NK-92 treated with Interleukin-12 subunit alpha and Interleukin-12 subunit beta, amount 100 ng/mL, for 24 hours (cell line): ENCODE data around the gene KRTAP10-12.
"Not testable (repeated sequence)": the region's sequence is repeated elsewhere in the genome, so short reads cannot be mapped to it uniquely, and the experiment has no call there.

Experiments
- DNase-seq: peaks from one replicate; lab custom pipeline; 2025; lab: John Stamatoyannopoulos, UW

The KRTAP10-12 gene

DNA sequence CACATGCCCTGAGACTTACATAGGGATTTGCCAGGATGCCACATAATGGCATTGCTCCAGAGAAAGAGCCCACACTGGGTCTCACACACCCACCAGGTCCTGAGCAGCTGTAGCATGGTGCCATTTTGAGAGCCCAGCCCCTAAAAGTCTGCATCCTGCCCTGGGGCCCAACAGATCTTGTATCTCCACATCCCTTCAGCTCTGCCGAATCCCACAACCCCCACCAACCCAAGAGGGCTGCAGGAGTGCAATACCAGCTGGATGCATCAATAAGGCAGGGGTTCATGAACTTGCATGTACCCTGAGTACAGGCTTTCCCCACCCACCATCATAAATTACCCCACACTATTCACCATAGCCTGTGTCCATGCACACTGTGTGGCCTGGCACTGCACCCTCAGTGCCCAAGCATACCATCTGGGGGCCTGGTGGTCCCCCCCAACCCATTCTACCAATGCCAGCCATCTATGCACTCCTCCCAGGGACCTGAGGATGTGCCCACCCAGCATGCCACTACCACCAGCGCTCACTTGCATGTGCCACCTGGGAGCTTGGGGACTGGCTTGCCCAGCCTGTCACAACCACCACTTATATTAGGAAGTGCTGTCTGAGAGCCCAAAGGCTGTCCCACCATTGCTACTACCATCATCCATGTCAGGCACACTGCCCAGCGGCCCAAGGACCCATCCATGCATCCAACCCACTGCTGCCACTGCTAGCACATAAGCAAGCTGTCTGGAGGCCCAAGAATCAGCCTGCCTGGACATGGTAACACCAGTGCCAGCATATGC, 26.1 kb upstream of the KRTAP10-12 start:
- DNase-seq = no peak

DNA sequence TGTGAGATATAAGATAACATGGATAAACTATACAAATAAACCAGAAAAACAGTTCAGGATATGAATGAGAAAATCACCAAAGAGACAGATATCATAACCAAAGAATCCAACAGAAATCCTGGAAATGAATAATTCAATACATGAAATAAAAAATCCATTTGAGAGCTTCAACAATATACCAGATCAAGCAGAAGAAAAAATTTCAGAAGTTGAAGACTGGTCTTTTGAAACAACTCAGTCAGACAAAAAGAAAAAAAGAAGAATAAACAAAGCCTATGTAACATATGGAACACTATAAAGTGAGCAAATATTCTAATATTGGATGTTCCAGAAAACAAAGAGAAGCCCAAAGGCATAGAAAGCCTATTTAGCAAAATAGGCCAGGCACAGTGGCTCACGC, 25.1 kb upstream of the KRTAP10-12 start:
- DNase-seq = no peak

- DNase-seq = no peak
Observed at GRCh38 chr21:44677881-44678280, 19.1 kb upstream of the KRTAP10-12 start.

DNA sequence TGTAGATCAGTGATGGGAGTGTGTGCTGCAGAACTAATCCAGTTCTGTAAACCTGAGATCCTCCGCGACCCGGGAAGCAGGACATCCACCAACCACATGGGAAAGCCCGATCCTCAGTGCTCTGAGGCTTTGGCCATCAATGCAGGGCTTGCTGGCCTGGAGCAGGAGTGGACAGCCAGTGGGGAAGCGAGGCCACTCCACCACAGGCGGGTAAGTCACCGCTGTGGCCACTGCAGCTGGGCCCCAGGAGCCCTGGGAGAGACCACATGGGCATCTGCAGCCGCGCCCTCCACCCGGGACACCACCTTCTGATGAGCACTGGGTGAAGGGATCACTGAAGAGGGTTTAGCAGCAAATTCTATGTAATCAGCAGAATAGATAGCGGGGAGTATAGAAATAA, 15.8 kb upstream of the KRTAP10-12 start:
- no peak for DNase-seq

GRCh38 chr21:44681861-44682579, 15.0 kb upstream of the KRTAP10-12 start, which contains the start of gene KRTAP12-1:
KRTAP12-1 (minus strand) TSS chr21:44682163; CDS start chr21:44682123, 40 bp downstream.
- no peak for DNase-seq

- DNase-seq = no peak
Observed at GRCh38 chr21:44682580-44683151, 14.3 kb upstream of the KRTAP10-12 start.

GRCh38 chr21:44684077-44684476, 12.9 kb upstream of the KRTAP10-12 start:
- DNase-seq = no peak

GRCh38 chr21:44684483-44684882, 12.5 kb upstream of the KRTAP10-12 start:
- DNase-seq = no peak

- not testable (repeated sequence) for DNase-seq
Observed at GRCh38 chr21:44685050-44685449, 11.9 kb upstream of the KRTAP10-12 start.

GRCh38 chr21:44686000-44686781, 10.8 kb upstream of the KRTAP10-12 start:
- DNase-seq = no peak

GRCh38 chr21:44686843-44687561, 10.0 kb upstream of the KRTAP10-12 start:
- no peak for DNase-seq

DNA sequence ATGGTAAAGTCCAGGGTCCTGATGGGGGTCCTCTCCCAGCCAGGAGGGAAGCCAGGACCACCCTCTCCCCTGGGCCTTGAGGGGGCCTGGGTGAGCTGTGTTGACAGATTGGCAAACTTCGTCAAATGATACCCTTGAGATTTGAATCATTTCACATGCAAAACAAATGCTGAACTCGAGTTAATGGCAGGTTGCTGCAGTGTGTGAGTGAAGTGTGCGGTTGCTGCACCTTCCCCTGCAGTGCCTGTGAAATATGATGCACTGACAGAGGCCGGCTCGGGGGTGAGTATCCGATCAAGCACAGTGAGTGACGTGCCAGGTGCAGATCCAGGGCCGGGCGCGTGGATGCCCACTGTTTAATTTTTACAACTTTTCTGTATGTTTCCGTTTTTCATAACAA, 9.3 kb upstream of the KRTAP10-12 start:
- no peak for DNase-seq

DNA sequence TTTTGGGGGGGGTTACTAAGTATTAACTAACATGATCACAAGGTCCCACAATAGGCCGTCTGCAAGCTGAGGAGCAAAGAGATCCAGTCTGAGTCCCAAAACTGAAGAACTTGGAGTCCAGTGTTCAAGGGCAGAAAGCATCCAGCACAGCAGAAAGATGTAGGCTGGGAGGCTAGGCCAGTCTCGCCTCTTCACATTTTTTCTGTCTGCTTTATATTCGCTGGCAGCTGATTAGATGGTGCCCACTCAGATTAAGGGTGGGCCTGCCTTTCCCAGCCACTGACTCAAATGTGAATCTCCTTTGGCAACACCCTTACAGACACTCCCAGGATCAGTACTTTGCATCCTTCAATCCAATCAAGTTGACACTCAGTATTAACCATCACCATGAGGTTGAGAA, 7.2 kb upstream of the KRTAP10-12 start:
- DNase-seq = not testable (repeated sequence)

GRCh38 chr21:44691686-44692085, 5.3 kb upstream of the KRTAP10-12 start:
- no peak for DNase-seq

- DNase-seq = no peak
Observed at GRCh38 chr21:44692798-44693512, 4.0 kb upstream of the KRTAP10-12 start.

- DNase-seq = no peak
Observed at GRCh38 chr21:44694776-44695175, 2.2 kb upstream of the KRTAP10-12 start.

DNA sequence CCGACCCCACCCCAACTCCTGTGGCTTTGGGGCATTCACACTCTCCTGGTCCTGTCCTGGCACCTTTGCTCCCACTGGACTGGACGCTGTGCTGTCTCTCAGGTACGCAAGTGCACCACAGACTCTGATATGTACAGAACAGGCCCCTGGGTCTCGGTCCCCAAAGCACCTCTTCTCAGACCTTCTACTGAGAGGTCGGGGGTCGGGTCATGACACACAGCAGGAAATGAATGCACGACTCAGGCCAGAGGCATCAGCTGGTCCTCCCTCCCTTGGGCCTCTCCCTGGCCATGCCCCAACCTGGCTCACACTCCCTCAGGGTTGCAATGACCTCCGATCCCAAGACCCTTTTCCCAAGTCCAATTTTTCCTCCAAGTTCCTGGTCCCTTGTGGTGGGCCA, 1.8 kb upstream of the KRTAP10-12 start:
- no peak for DNase-seq

DNA sequence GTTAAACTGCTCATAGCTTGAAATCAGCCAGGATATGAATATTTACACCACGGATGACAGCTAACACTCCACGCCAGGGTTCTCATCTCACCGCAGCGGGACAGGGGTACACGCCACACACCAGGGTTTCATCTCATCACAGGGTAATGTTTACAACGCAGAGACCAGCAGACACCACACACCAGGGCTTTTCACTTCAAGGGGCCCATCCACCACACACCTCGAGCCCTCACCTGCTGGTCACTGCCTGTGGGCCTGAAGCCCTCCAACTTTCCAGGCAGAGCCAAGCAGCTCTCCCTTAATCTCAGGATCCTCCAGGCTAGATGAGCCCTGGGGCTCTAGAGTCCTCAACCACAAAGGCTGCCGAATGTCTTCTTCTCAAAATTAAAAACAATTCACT, 1.3 kb upstream of the KRTAP10-12 start:
- DNase-seq = no peak

- no peak for DNase-seq
Observed at GRCh38 chr21:44696572-44696971, 400 bp upstream of the KRTAP10-12 start.

- DNase-seq = no peak
Observed at GRCh38 chr21:44697811-44698734, 1.1 kb downstream of the KRTAP10-12 start.
